HG03135 (cell line): Measurements from ENCODE around the gene PFKFB4.
A peak's percentile ranks its signal among the peaks of the same experiment; 100 is the strongest.
"Not testable (repeated sequence)": the region's sequence is repeated elsewhere in the genome, so short reads cannot be mapped to it uniquely, and the experiment has no call there.

Source experiments
- ATAC-seq: cut with Tn5 transposase; IDR thresholded peaks from one replicate; pipeline ENCODE4 v1.9.1; 2021; ENCODE audit warnings: mild to moderate bottlenecking, moderate library complexity; ENCODE audit not compliant: unreplicated experiment

PFKFB4 gene

DNA sequence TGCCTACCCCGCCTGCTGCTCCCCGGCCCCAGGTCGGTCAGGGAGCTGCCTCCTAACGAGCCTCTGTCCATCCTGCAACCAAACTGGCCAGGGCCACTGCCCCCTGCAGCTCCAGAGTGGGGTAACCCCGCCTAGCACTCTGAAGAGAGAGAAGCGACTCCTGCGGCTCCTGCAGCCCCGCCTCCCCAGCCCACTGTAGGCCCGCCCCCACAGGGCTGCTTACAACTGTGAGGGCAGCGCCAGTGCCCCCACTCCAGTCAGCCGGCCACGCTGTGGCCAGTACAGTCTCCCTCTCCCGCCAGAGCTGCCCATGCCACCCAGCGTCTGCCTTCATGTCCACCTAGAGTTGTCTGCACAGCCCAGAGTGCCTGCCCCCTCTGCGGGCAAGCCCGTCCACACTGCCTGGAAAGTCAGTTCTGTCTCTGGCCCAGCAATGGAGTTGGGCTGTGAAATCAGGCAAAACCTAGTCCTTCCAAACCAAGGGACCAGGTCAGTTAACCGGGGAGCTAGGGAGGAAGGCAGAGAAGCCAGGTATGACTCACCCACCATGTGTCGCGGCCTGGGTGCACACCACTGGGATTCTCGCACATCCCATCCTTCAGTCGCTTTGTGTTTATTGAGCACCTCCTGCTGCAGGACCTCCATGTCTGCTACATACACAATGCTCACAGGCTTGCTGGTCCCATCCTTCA, 4.6 kb upstream of the PFKFB4 start:
- no peak for ATAC-seq

DNA sequence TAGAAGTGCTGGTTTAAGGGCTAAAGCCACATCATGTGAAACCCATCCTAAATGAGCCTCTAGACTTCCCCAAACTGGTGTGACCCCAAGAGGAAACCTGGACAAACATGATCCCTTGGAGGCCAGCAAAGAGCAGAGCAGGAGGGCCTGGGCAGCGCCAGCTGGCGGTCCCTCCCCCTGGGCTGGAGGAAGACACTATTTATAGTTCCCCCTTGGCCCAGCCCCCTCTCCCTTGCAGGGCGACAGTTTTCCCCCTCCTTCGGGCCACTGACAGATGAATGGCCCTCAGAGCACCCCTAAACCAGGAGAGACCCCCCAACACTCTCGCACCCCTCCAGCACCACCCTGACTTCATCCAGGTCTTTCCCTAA, 4.0 kb upstream of the PFKFB4 start:
- ATAC-seq, result no peak

DNA sequence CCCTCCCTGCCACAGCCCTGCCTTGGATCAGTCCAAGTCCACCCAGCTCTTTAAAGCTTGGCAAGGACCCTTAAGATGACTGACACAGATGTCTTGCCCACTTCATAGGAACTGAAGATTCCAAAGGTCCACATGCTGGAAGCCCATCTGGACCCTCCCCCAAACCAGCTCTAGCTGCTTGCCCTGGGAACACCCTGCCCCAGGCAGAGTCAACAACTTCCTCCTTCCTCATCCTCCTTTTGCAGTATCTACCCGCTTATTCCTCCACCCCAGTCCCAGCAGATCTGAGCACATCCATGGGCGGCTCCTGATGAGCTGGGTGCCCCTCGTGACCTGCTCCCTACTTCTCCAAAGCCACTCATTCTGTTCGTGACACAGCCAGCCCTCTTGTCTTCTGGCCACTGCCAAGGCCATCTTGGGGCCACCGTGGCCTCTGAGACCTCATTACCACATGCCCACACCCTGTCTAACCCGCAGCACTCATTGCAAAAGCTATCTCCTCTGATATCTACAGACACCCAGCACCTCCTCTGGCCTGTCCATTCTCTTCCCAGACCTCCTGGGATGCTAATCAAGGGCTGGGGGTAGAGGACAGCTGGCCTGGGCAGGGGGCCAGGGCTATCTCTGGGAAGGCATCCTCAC, 2.0 kb upstream of the PFKFB4 start:
- ATAC-seq, result no peak

DNA sequence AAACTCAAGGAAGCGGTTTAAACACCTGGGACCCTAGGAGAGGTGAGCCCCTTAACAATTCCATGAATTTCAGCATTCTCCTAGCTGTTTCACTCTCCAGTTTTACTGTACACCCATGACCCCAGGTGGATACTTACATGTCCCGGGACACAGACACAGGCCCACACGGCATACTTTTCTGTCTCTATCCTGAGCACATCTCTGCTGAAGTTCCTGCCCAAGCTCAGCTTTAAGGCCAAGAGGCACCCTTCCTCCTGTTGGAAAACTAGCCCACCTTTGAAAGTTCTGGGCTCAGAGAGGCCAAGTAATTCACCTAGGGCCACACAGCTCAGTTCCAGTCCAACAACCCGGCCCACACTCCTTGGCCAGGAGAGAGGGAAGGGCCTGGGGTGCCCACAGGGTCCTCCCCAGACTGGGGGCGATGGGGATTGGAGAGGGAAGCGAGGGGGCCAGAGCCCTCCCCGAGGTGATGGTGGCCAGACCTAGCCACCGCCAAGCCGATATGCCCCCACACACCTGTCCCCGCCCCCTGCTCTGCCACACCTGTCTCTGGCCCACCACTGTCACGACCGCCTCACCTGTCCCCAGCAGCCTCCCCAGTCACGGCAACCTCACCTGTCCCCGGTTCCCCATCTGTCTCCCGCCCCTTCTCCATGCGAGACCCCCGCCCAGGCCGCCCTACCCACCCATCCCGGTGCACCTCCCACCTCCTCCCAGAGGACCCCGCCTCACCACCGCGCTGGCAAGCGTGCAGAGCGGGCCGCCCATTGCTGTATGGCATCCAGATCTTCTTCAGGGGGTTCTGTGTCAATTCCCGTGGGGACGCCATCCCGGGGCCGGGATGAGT, 431 bp downstream of the PFKFB4 start:
- no peak for ATAC-seq

- ATAC-seq, result no peak
These were observed 1.2 kb downstream of the PFKFB4 start for GRCh38 chr3:48555231-48555948.

GRCh38 chr3:48553886-48554845, 2.4 kb downstream of the PFKFB4 start:
- no peak for ATAC-seq

GRCh38 chr3:48553361-48553760, 3.2 kb downstream of the PFKFB4 start:
- ATAC-seq, result no peak

DNA sequence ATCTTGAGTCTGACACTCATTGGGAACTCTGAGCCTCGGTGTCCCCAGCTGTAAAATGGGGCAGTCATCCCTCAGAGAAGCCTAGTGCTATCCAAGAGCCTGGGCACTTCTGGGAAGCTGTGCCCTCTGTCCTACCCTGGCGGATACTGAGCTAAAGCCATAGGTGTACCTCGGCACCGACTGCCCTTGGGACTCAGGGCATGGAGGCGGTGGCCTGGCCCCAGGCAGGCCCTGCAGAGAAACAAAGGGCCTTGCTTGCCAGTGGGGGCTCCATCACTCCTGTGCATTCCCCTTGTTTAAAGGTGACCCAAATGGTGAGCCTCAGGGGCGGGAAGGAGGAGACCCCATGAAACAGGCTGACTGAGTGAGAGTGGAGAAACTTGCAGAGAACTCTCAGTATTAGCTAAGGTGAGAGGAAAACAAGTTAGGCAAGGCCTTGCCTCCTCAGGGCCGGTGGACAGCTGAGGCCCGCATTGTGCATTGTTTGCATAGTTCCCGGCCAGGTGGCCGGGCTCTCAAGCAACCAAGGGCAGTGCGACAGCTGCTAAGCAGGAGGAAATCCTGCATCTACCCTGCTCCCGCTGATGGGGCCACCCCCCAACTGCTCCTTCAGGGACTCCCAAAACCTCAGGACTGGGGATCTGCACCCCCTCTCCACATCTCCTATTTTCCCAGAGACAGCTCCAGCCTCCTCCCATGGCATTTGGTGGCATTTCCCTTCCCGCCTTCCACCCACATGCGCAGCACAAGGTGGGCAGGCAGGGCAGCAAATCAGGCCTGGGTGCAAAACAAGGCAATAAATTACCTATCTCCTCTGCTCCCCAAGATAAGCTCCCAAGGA, 4.3 kb downstream of the PFKFB4 start:
- no peak for ATAC-seq

DNA sequence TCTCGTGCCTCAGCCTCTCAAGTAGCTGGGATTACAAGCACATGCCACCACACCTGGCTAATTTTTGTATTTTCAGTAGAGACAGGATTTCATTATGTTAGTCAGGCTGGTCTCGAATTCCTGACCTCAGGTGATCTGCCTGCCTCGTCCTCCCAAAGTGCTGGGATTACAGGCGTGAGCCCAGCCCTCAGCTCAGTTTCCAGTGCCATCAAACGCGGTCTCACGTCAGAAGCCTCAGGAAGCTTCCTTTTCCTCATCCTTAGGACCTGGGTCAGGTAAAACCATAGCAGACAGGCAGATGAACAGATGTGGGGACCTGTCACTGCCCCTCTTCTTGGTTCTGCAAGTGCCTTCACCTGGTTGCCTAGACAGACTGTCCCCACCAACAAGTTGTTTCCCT, 5.0 kb downstream of the PFKFB4 start:
- not testable (repeated sequence) for ATAC-seq

GRCh38 chr3:48548729-48549705, 7.6 kb downstream of the PFKFB4 start:
- ATAC-seq, result peak; percentile 62

DNA sequence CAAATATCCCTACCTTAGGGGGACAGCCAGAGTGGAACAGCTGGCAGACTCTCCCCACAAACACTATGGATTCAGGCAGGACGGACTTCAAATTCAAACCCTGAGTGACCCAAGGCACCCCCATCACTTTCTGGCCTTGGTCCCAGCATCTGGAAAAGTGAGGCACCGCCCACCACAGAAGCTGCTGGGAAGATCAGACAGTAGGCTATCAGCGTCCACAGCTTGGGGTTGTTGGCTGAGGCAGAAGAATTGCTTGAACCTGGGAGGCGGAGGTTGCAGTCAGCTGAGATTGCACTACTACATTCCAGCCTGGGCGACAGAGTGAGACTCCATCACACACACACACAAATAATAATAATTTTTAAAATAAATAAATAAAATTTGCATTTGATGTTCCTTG, 8.5 kb downstream of the PFKFB4 start:
- ATAC-seq, result no peak

DNA sequence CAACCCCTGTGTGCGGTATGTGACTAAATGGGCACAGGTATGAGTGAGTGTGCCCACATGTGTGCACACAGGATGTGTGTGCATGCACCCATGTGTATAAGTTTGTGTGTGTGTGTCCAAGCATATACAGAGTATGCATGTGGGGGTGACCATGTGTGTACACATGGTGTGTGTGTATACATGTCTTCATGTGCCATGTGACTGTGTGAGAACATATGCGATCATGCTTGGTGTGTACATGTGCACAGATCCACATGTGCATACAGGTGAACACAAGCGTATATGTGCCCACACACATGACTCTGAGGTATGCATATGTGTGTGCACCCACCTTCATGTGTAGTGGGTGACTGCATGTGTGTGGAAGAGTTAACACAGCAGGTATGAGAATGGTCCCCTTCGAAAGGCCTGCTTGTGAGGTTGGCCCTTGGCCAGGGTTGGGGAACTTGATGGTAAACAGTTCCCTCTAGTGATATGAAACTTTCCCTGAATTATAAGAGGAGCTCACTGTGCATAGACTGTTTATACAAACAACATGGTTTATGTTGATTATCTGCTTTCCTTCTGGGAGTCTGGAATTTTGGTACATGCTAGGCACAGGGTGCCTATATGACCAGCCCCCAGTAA, 10.3 kb downstream of the PFKFB4 start:
- no peak for ATAC-seq

- no peak for ATAC-seq
These were observed 12.5 kb downstream of the PFKFB4 start for GRCh38 chr3:48544141-48544540.

- ATAC-seq, result no peak
These were observed 13.2 kb downstream of the PFKFB4 start for GRCh38 chr3:48543271-48543866.

DNA sequence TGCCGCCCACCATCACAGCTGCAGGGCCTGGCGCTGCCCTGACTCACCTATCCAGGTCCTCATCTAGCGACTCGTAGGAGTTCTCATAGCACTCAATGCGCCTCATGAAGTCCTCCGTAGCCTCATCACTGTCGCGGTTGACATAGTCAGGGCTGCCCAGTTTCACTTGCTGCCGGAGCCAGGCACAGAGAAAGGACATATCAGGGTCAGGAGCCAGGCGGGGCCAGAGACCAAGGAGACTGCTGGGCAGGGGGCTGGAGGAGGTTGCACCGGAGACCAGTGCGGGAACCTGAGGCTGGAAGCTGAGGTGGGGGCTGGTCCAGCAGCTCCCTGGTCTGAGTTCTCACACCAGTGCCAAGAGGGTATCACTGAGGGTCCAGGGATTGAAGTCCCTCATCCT, 18.2 kb downstream of the PFKFB4 start:
- ATAC-seq, result no peak

DNA sequence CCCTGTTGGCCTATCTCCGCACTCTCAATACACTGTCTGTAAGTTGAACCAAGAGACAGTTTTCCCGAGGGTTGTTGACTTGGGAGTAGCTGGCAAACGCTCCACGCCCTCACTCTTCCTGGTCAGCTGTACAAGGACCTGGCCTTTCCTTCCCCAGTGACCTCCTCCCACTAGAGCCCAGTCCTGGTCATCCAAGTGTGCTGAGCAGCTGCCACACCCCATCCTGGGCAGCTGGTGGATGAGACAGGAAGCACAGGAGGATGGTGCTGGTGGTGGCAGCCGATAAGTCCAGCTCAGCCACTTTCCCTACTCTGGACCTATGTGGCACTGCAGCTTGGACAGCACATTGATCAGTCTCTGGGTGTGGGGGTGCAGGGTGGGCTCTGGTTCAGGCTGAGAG, 19.8 kb downstream of the PFKFB4 start:
- no peak for ATAC-seq

DNA sequence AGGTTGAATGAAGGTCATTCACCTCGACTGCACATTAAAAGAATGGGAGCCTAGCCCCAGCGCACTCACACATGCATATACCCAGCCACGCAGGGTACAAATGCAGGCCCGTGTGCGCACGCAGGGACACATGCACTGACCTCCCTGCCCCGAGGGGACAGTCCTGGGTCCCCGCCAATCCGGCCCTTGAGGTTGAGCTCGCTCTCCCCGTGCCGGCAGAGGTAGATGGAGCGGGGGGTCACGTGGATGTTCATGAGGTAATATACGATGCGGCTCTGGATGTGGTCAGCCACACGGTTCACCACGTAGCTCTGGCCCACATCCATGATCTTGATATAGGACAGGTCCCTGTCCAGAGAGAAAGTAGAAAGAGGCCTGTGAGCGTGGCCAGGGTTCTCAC, 20.5 kb downstream of the PFKFB4 start:
- ATAC-seq, result no peak
